OCI-LY1 (cell line): ENCODE measurements around the gene ZNF808.

ENCODE experiments used
- CTCF ChIP-seq: fragments of 200-600 bp; sonication (generic), shearing (Covaris generic); IDR thresholded peaks from 2 replicates; pipeline ENCODE4 v1.5.1; 2017; ENCODE audit warnings: mild to moderate bottlenecking, antibody characterized with exemption, low read length, moderate library complexity, mixed read lengths
- EZH2 ChIP-seq: fragments of 200-600 bp; sonication (generic), shearing (Covaris generic); IDR thresholded peaks from 2 replicates; pipeline ENCODE4 v1.8.0; 2017; ENCODE audit warnings: borderline replicate concordance, mixed run types, mild to moderate bottlenecking, antibody characterized with exemption, low read length, moderate library complexity, mixed read lengths

DNA sequence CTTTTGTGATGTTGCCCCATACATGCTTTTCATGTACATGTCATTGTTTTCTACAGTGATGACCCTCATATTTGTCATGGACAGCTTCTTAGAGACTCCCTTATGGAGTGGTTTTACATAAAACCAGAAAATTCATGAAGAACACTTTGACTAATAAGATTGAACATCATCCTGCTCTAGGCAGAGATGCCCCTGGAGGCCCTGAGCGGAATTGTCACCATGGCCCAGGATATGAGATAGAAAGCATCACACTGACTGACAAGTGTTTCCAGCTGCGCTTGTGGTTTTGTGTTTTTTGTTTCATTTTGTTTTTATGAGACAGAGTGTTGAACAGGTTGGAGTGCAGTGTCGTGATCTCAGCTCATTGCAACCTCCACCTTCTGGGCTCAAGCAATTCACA, 64.8 kb downstream of the ZNF808 start:
- no peak for TF ChIP-seq EZH2
- no peak for TF ChIP-seq CTCF
